GM21367 (cell line): ENCODE results near the gene MRPL22.
"Not testable (repeated sequence)": the region's sequence is repeated elsewhere in the genome, so short reads cannot be mapped to it uniquely, and the experiment has no call there.

Source experiments
- ATAC-seq: cut with Tn5 transposase; IDR thresholded peaks from one replicate; pipeline ENCODE4 v1.9.1; 2021; ENCODE audit not compliant: unreplicated experiment

MRPL22 gene

GRCh38 chr5:154940772-154941620 is at the start of gene MRPL22:
Gene MRPL22 (plus strand): TSS chr5:154941073. CDS start chr5:154941111, 38 bp downstream.
- peak; percentile 49 for ATAC-seq

GRCh38 chr5:154892369-154892771 is 48.5 kb upstream of the MRPL22 start:
- ATAC-seq, result no peak

DNA sequence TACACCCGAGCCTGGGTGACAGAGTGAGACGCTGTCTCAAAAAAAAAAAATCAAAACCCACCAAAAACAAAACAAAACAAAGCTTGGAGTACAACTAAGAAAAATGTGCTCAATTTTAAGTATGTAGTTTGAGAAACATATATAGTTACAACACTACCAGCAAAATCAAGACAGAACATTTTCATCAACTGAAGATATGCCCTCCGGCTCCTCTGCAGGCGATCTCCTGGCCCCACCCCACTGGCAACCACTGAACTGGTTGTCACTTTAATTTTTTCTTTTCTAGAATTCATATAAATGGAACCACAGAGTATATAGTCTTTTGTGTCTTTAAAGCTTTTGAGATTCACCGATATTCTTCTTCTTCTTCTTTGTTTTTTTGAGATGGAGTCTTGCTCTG is 47.5 kb upstream of the MRPL22 start:
- ATAC-seq, result no peak

DNA sequence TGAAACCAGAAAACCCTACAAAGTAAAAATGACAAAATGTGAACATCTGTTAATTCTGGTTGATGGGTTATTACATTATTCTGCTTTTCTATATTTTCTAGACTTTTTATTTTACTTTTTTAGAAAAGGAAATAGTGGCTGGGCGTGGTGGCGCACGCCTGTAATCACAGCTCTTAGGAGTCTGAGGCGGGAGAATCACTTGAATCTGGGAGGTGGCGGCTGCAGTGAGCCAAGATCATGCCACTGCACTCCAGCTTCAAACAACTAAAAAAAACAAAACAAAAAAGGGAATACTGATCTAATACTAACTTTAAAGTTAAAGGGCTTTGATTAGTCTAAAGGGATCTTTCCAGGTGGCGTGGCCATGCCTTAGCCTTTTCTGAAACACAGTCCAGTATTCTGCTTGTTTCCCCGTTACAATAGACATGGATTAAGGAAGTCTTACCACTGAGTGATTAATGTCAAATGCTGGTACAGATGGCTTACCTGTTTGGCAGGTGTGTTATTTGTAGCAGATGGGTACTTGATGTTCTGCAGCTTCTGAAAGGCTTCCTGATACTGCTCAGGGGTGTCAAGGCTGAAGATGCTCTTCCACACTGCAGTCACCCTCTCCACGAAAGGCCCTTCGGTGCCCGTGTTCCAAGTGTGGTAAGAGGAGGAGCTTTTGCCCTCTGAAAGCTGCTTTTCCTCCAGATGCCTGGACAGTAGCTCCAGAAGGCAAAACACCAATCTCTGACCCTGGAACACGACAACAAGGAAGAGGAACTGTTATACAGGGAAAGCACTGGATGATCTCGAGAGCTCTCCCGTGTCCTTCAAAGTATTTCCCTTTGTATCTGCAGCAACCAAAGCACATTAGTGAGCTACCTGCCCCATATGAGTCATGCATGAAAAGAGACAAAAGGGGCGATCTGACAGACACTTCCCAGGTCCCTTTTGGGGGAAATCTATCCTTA is 45.0 kb upstream of the MRPL22 start:
- ATAC-seq, result no peak

DNA sequence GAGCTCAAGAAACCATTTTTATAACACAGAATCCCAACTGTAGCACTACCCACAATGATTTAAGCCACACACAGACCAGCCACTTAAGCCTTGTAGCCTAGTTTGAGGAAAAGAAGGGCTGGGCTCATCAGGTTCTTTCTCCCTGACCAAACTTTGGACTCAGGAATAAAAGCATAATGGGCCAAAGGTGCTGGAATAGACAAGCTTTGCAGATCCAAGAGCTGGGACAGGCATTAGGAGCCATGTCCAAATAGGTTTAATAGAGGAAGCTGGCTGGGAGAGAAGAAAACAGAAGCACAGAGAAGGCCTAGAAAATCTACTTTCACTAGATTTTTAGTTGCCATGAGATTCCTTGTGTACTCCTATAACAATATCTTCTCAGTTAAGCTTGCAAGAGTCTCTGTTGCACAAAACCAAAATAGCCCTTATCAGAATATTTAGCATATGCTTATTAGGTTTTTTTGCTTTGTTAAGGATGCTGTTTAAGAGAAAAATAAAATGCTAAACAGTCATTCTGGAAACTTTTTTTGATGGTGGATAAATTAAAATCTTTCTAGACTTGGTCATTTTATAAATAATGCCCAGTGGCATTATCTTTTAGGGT is 44.2 kb upstream of the MRPL22 start:
- no peak for ATAC-seq

GRCh38 chr5:154898210-154898609 is 42.7 kb upstream of the MRPL22 start:
- no peak for ATAC-seq

GRCh38 chr5:154899151-154899816 is 41.6 kb upstream of the MRPL22 start:
- no peak for ATAC-seq

DNA sequence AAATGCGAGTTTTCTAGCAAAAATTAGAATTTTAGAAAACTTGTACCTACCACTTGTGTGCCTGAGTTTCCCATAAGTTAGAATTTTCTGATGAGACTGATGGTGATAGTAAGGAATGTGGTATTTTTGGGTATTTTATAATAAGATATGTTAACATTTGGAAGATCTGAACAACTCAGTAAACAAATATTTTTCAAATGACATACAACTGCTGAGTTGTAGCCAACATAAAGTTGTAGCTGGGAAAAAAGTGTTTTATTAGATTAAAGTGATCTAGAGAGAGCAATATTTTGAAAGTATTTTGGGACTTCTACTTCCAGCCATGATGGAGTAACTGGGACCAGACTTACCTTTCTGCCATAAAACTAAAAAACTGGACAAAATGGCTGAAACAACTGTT is 40.8 kb upstream of the MRPL22 start:
- no peak for ATAC-seq

GRCh38 chr5:154901276-154901675 is 39.6 kb upstream of the MRPL22 start:
- no peak for ATAC-seq

DNA sequence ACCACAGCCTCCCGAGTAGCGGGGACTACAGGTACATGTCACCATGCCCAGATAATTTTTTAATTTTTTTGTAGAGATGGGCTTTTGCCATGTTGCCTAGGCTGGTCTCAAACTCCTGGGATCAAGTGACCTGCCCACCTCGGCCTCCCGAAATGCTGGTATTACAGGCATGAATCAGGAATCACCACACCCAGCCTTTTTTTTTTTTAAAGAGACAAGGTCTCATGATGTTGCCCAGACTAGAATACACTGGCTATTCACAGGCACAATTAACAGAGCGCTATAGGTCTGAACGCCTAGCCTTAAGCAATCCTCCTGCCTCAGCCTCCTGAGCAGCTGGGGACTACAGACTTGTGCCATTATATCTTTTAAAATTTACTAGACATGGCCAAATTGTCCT is 39.0 kb upstream of the MRPL22 start:
- no peak for ATAC-seq

DNA sequence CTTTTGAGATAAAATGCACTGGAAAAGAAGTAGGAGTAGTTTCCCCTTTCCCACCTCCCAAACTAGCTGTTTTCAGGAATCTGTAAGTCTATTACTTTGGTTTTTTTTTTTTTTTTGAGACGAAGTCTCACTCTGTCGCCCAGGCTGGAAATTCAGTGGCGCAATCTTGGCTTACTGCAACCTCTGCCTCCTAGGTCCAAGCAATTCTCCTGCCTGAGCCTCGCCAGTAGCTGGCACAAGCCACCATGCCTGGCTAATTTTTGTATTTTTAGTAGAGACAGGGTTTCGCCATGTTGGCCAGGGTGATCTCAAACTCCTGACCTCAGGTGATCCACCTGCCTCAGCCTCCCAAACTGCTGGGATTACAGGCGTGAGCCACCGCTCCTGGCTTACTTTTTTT is 35.3 kb upstream of the MRPL22 start:
- ATAC-seq, result not testable (repeated sequence)

GRCh38 chr5:154916874-154917273 is 24.0 kb upstream of the MRPL22 start:
- ATAC-seq, result no peak

GRCh38 chr5:154917757-154918156 is 23.1 kb upstream of the MRPL22 start:
- no peak for ATAC-seq

- ATAC-seq, result no peak
Observed at GRCh38 chr5:154923441-154924430, 17.1 kb upstream of the MRPL22 start.

GRCh38 chr5:154933537-154933936 is 7.3 kb upstream of the MRPL22 start:
- ATAC-seq, result no peak

- no peak for ATAC-seq
Observed at GRCh38 chr5:154934881-154935280, 6.0 kb upstream of the MRPL22 start.

GRCh38 chr5:154937186-154937717 is 3.6 kb upstream of the MRPL22 start:
- no peak for ATAC-seq

GRCh38 chr5:154937718-154938466 is 3.0 kb upstream of the MRPL22 start, which contains the start of gene GEMIN5:
Gene GEMIN5 (minus strand): TSS chr5:154938211. CDS start chr5:154938133, 78 bp downstream.
- ATAC-seq, result peak; percentile 76
